ENCODE data around the gene ACKR4.
"Not testable (repeated sequence)": the region's sequence is repeated elsewhere in the genome, so short reads cannot be mapped to it uniquely, and the experiment has no call there.

Gene ACKR4

DNA sequence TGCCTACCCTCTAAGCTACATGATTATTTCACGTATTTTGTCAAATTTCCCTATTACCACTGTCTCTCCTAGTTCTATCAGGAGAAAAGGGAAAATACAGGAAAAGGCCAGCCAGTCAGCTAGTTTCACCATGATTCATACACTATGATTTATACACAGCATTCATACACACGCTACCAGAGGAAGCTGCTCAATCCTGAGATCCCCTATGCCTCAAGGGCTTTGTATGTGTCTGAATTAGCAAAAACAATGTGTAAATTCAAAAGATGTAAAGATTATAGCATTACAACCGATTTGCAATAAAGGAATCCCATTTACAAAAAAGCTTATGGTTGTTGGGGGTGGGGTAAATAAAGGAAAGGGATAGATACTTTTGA is 3.1 kb upstream of the ACKR4 start:
- DNase-seq (ENCODE audit: extremely low read depth in 1 of 2, low read depth in 1 of 2), result no peak

DNA sequence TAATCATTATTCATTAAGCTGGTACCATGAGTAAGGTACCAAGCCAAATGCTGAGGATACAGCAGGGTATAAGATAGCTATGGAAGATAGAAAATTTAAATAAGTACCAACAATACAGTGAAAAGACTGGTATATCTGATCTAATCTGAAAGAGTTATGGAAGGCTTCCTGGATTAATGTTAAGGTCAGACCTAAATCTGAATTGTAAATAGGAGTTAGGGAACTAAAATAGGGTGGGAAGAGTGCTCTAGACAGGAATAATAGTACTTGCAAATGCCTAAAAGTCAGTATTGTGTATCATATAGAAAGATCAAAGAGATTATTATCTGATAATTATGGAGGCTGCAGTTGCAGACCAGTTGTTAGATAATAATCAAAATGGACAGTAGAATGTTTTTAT is 2.6 kb upstream of the ACKR4 start:
- DNase-seq (ENCODE audit: extremely low read depth in 1 of 2, low read depth in 1 of 2), result no peak

DNA sequence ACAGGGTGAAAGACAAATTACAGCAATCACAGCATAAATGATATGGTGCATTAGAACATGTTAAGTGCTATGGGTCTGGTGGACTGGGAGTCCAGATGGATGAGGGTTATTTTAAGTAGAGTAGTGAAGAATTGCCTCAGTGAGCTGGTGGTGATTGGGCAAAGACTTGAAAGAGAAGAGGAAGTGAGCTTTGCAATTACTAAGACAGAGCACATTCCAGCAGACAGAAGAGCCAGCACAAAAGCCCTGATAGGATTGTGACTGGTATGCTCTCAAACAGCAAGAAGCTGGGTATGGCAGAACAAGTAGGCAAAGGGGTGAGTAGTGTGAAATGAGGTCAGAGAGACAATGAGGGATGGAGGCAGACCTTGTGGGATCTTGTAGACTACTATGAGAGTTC is 2.1 kb upstream of the ACKR4 start:
- DNase-seq (ENCODE audit: extremely low read depth in 1 of 2, low read depth in 1 of 2), result no peak

DNA sequence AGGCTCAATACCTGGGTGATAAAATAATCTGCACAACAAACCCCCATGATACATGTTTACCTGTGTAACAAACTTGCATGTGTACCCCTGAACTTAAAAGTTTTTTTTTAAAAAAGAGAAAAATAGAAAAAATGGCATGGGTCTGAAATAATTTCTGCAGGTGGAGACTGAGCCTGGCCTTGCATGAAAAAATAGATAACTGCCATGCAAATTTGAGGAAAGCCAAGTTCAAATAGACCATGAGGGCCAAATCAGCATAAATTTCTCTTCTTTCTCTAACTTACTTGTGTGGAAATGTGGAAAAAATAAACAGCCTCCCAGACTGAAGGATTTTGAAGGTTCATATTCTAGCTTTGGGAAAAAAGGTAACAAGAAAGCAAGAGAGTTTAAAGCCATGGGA is 744 bp upstream of the ACKR4 start:
- no peak for DNase-seq (ENCODE audit: extremely low read depth in 1 of 2, low read depth in 1 of 2)

DNA sequence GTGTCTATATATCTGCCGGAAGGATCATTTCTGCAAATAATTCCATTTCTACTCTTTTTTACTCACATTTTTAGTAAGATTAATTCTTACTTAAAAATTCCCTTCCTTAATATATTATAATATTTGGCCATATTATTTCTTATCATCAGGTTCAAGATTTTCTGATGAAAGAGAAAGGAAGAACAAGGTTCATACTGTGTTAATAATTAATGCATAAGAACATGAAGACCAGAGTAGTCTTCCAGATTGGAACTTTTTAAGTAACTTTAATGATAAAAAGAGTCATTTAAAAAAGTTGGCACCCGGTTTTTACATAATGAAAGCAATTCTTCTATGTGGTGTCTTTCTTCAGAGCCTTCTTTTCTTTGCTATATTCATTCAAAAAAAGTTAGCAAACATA is 590 bp downstream of the ACKR4 start:
- no peak for DNase-seq (ENCODE audit: extremely low read depth in 1 of 2, low read depth in 1 of 2)

DNA sequence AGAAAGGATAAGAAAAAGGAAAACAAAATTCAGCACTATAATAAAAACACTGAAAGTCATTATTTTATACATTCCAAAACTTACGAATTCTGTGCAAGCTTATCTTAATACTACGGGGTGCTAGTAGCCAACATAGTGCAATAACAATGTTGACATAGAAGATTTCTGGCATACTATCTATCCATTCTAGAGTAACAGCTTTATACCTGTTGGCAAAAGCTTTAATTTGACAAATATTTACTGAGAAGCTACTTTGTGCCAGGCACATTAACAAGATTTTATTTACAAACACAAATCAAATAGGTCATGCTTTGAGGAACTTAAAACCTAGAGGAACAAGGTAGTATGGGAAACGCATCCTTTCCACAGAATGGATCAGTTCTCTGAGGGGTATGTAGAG is 1.1 kb downstream of the ACKR4 start:
- DNase-seq (ENCODE audit: extremely low read depth in 1 of 2, low read depth in 1 of 2), result no peak

DNA sequence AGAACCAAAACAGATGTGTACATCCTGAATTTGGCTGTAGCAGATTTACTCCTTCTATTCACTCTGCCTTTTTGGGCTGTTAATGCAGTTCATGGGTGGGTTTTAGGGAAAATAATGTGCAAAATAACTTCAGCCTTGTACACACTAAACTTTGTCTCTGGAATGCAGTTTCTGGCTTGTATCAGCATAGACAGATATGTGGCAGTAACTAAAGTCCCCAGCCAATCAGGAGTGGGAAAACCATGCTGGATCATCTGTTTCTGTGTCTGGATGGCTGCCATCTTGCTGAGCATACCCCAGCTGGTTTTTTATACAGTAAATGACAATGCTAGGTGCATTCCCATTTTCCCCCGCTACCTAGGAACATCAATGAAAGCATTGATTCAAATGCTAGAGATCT is 3.5 kb downstream of the ACKR4 start:
- DNase-seq (ENCODE audit: extremely low read depth in 1 of 2, low read depth in 1 of 2), result not testable (repeated sequence)

DNA sequence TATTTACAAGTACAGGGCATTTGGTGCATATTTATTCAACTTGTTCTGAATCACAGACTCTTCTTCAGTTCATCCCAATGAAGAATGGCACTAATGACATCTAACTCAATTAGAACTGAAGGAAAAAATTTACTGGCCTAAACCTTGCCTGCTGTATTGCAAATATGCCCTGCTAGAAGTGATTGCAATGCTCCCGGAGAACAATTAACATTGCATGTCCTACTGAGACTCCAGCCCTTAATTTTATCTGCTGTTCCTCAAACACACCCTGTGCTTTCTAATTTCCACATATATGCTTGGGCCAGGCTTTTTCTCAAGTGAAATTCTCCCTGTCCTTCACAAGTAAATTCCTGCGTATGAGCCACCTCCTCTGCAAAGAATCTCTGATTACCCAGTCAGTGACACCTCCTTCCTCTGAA is 8.3 kb downstream of the ACKR4 start:
- DNase-seq (ENCODE audit: extremely low read depth in 1 of 2, low read depth in 1 of 2), result no peak

DNA sequence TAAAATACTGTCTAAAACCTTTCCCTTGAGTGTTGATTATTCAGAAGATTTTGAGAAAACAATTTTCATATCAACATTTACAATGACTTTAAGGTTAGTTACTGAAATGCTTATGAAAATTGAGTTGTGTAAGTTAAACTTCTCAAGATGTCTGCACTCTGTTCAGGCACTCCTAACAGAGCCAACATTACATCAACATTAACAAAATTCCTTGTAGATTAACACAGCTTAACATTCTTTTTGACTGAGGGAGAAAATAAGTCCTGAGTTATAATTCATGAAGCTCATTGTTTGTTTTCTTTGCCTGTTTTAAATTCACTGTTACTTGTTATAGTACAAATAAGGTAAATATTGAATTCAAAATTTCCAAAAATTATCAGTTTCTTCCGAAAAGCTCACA is 9.0 kb downstream of the ACKR4 start:
- no peak for DNase-seq (ENCODE audit: extremely low read depth in 1 of 2, low read depth in 1 of 2)

DNA sequence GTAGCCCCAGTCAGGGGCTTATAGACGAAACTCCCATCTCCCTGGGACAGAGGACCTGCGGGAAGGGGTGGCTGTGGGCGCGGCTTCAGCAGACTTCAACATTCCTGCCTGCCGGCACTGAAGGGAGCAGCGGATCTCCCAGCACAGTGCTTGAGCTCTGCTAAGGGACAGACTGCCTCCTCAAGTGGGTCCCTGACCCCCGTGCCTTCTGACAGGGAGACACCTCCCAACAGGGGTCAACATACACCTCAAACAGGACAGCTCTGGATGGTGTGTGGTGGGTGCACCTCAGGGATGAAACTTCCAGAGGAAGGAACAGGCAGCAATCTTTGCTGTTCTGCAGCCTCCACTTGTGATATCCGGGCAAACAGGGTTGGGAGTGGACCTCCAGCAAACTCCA is 9.6 kb downstream of the ACKR4 start:
- DNase-seq (ENCODE audit: extremely low read depth in 1 of 2, low read depth in 1 of 2), result not testable (repeated sequence)

DNA sequence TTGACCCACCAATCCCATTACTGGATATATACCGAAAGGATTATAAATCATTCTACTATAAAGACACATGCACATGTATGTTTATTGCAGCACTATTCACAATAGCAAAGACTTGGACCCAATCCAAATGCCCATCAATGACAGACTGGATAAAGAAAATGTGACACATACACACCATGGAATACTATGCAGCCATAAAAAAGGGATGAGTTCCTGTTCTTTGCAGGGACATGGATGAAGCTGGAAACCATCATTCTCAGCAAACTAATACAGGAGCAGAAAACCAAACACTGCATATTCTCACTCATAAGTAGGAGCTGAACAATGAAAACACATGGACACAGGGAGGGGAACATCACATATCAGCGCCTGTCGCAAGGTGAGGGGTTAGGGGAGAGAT is 18.2 kb downstream of the ACKR4 start:
- not testable (repeated sequence) for DNase-seq (ENCODE audit: extremely low read depth in 1 of 2, low read depth in 1 of 2)

DNA sequence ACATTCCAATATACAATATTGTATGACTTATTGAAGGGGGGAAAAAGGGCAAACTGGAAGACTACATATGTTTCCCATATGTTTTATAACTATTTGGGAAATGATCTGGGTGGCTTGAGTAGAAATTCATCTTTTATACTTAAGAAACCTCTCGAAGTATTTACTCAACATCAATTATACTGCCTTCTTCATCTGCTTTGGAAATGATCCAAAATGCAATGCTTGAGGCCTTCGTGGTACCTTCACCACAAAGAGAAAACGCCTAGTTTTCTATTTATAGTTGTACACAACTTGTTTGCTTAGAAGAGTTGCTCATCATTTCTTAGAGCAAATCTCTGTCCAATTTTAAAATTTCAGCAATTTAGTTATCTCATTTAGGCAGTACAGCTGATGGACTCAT is 18.8 kb downstream of the ACKR4 start:
- no peak for DNase-seq (ENCODE audit: extremely low read depth in 1 of 2, low read depth in 1 of 2)

DNA sequence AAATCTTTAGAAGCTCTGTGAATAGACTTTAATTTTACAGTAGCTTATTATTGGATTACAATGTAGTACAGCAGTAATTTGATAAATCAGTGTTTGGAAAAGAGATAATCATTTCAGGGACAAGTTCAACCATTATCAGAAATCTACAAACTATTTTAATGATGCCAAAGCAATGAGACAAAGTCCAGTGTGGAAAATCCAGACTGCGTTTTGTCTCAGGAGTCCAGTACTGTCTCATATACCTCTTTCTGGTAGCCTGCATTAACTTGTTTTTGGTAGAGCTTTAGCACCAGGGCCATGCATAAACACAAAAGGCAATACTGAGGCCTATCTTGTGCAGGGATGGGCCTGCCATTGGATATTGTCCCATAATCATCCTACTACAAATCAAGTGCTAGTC is 19.7 kb downstream of the ACKR4 start:
- DNase-seq (ENCODE audit: extremely low read depth in 1 of 2, low read depth in 1 of 2), result no peak

DNA sequence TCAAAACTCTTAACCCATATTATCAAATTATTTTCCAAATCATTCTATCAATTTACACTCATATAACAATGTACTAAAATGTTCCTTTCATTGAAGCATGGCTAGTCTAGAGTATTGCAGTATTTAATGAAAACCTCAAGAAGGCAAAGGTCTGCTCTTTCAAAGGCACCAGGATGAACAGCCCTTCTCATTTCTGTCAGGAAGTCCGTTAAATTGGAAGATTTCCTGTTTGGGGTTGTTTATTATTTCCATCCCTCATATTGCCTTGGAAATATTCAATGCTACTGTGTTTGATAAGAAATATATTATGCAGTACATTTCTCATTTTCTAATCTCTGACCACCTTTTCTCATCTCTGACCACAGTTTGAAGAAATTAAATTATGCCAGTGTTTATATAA is 25.1 kb downstream of the ACKR4 start:
- no peak for DNase-seq (ENCODE audit: extremely low read depth in 1 of 2, low read depth in 1 of 2)

DNA sequence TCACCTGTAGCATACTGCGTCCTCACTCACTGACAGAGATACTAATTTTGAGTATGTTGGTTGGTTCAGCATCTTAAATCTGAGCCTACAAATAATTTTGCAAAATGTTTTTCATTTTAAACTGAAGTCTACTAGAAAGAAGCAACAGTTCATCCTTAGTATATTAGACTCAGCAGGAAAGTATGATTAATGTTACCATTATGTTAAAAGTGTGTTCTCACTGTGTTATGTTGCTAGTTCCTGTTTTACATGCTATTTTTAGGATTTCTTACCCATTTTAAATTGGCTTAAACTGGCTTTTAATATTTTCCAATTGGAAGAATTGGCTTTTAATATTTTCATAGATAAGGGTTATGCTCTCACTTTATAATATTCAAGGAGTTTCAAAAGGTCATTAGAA is 25.7 kb downstream of the ACKR4 start:
- DNase-seq (ENCODE audit: extremely low read depth in 1 of 2, low read depth in 1 of 2), result no peak

DNA sequence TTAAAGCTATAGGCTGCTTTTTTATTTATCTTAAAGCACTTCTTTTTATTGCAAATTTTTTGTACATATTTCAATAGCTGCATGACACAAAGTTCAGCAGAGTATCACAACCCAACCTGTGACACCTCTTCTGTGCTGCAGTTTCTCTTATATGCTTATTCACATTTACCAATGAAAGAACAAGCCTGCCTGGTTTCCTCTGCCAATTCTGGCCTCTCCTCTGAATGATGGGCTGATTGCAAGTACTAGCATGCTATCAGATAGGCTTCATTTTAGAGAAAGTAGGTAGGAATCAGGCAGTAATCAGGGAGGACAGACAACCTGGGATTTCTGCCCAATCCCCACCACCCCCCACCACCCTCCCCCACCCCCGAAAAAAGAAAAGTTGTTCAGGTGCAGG is 26.6 kb downstream of the ACKR4 start:
- DNase-seq (ENCODE audit: extremely low read depth in 1 of 2, low read depth in 1 of 2), result no peak

DNA sequence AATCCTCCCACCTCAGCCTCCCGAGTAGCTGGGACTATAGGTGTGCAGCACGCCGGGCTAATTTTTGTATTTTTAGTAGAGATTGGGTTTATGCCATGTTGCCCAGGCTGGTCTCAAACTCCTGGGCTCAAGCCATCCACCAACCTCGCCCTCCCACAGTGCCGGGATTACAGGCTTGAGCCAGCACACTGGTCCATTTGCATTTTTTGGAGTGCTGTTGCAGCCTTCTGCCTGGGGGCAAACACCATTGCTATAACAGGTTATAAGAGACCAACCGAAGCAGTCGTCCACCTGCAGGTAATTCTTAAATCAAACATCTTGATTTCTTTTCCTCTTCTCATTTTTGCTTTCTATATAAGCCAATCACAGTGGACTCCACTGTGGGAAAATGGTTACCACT is 27.7 kb downstream of the ACKR4 start:
- DNase-seq (ENCODE audit: extremely low read depth in 1 of 2, low read depth in 1 of 2), result no peak

DNA sequence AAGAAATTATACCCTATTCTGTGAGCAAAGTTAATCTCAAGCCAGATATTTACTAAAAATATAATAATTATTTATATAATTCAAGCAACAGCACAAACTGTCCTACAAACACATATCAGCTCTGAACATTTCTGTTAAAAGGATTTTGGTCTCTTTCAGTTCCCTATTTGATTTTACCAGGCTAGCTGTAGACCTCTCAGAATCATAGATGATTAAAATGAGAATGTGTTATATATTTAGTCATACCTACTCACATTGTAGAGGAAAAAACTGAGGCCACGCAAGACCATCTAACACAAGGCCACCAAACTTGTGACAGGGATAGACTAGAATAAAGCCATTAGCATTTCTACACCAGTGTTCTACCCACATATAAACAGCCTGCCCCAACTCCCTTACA is 28.5 kb downstream of the ACKR4 start:
- no peak for DNase-seq (ENCODE audit: extremely low read depth in 1 of 2, low read depth in 1 of 2)

DNA sequence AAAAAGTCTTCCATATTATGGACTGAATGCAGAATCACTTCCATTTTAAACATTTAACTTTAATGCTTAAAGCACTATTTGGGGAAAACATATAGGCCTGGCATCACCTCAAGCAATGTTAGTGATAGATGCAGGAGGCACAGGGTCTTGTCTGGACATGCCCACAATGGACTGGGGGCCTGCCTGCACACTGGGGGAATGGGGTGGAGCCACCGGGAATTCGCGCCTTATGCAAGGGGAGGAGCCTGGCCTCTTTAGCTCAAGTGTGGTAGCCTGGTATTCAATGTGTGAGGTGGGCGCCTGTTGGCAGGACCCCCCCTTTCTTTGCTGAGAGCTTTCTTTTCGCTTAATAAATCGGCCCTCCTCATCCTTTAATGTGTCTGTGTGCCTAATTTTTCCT is 29.9 kb downstream of the ACKR4 start:
- DNase-seq (ENCODE audit: extremely low read depth in 1 of 2, low read depth in 1 of 2), result no peak

DNA sequence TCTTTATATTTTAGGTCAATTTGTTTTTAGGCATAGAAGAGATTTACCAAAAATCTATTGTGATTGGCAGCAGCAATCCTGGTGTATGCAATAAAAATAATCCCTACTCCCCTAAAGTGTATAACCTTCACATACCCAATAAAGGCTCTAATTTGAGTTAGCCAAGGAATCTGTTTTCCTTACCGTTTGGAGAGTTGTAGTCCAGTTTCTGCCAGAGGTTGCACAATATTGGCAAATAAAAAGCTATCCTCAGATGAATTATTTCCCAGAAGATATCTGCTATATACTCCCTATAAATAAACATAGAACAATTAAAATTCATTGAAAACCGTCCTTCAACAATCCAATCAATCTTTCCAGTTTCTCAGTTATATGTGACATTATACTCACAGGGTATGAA is 31.1 kb downstream of the ACKR4 start:
- DNase-seq (ENCODE audit: extremely low read depth in 1 of 2, low read depth in 1 of 2), result no peak

DNA sequence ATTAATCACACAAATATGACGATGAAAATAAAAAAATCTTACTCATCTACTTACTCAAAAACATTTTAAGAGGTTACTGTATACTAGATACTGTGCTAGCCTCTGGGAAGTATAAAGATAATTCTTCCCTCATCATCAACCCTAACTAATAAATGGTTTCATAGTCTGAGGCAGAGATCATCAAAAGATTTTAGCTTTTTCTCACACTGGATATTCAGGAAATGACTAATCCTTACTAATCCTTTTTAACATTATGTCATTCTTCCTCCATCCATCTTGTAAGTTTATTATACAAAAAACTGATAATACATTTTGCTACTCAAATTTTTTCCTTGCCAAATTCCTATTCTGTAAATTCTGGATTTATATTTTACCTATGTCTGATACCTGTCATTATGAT is 32.9 kb downstream of the ACKR4 start:
- no peak for DNase-seq (ENCODE audit: extremely low read depth in 1 of 2, low read depth in 1 of 2)

DNA sequence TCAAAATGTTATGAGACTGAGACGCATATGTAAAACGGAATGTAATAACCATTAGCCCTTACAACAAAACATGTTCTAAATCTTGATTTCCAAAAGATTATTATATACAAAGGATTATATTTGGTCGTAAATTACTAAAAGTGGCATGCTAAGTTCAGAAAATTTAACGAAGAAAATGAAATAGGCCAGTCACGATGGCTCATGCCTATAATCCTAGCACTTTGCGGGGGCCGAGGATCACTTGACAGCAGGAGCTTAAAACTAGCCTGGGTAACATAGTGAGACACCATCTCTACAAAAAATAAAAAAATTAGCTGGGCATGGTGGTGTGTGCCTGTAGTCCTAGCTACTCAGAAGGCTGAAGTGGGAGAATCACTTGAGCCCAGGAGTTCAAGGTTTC is 33.5 kb downstream of the ACKR4 start:
- no peak for DNase-seq (ENCODE audit: extremely low read depth in 1 of 2, low read depth in 1 of 2)

DNA sequence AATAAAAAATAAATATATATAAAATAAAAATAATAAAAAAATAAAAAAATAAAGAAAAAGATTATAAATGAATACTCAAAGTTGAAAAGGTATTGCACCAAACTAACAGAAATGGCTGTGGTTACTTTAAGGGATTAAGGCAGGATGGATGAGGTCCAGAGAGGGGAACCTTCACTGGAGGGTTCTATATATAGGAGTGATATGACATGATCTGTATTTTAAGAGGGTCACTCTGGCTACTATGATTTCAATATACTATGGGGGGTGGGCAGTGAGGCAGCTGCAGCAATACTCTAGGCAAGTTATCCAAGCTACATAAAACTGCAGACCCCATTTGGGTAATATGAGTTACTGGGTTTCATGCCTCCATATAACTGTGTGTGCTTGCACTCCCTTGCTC is 38.0 kb downstream of the ACKR4 start:
- DNase-seq (ENCODE audit: extremely low read depth in 1 of 2, low read depth in 1 of 2), result no peak

DNA sequence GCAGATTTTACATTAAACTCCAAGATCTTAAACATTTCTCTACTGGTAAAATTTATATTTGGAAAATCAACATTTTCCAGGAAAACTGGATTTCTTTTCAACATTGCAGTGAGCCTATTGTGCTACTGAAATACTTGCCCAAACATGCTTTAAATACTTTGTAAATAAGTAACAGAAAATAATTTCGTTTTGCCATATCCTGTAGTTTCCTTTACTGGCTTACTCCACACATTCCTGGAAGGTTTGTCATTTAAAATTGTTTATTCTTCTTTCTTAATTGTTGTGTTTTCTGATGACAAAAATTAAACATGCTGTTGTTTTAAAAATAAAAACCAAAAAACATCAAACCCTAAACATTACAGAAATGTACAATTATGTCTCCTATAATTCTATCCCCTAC is 40.5 kb downstream of the ACKR4 start:
- no peak for DNase-seq (ENCODE audit: extremely low read depth in 1 of 2, low read depth in 1 of 2)

Measured in activated CD8-positive, alpha-beta memory T cell treated with anti-CD3 and anti-CD28 coated beads for 1 hour (primary cell).